ENCODE measurements around the gene RHCE.
"Not testable (repeated sequence)": the region's sequence is repeated elsewhere in the genome, so short reads cannot be mapped to it uniquely, and the experiment has no call there.

- TF ChIP-seq EZH2 (IDR thresholded peaks at IDR 0.05; ENCODE audit: low read depth, unreplicated experiment); CTCF (conservative IDR thresholded peaks at IDR 0.05; ENCODE audit: low read depth in 2 of 2); EZH2phosphoT487 (IDR thresholded peaks at IDR 0.05; ENCODE audit: unreplicated experiment); ZNF462 (CRISPR knock-in tag; IDR thresholded peaks at IDR 0.05); CREB1 (CRISPR knock-in tag; IDR thresholded peaks at IDR 0.05; ENCODE audit: low read depth); POLR2AphosphoS5 (IDR thresholded peaks at IDR 0.05; ENCODE audit: low read depth); ZNF114 (CRISPR knock-in tag; IDR thresholded peaks at IDR 0.05): not testable (repeated sequence)
- TF ChIP-seq, protein P1, sequence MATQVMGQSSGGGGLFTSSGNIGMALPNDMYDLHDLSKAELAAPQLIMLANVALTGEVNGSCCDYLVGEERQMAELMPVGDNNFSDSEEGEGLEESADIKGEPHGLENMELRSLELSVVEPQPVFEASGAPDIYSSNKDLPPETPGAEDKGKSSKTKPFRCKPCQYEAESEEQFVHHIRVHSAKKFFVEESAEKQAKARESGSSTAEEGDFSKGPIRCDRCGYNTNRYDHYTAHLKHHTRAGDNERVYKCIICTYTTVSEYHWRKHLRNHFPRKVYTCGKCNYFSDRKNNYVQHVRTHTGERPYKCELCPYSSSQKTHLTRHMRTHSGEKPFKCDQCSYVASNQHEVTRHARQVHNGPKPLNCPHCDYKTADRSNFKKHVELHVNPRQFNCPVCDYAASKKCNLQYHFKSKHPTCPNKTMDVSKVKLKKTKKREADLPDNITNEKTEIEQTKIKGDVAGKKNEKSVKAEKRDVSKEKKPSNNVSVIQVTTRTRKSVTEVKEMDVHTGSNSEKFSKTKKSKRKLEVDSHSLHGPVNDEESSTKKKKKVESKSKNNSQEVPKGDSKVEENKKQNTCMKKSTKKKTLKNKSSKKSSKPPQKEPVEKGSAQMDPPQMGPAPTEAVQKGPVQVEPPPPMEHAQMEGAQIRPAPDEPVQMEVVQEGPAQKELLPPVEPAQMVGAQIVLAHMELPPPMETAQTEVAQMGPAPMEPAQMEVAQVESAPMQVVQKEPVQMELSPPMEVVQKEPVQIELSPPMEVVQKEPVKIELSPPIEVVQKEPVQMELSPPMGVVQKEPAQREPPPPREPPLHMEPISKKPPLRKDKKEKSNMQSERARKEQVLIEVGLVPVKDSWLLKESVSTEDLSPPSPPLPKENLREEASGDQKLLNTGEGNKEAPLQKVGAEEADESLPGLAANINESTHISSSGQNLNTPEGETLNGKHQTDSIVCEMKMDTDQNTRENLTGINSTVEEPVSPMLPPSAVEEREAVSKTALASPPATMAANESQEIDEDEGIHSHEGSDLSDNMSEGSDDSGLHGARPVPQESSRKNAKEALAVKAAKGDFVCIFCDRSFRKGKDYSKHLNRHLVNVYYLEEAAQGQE (IDR thresholded peaks at IDR 0.05; ENCODE audit: unreplicated experiment), result not testable (repeated sequence)
These were observed 57.7 kb downstream of the RHCE start for GRCh38 chr1:25362634-25363559.
